Measurements from ENCODE around the gene SLC5A3. TPM values are rescaled to one million over a fixed set of nuclear protein-coding genes. Genes with fewer than 3 reads are reported as not detected.

Gene SLC5A3
- total and polyA plus RNA-seq, 8 donors, result 0.46 to 38.9 (median 13.5) TPM

GRCh38 chr21:34120867-34121266, 47.5 kb downstream of the SLC5A3 start:
- peaks cover 0 to 20% (median 12%) of the 10 kb centered on the region in 4 donors for H3K4me1 ChIP-seq
- no peak overlapping the region for H3K4me3 ChIP-seq
- no peak for DNase-seq
- peaks cover 0 to 8% (median 8%) of the 10 kb centered on the region in 4 donors for H3K36me3 ChIP-seq
- no peaks in the 10 kb centered on the region for H3K27me3 ChIP-seq
- no peak for TF ChIP-seq POLR2AphosphoS5 (IDR thresholded peaks at IDR 0.05)
- no peak for TF ChIP-seq CTCF (IDR thresholded peaks at IDR 0.05)
- TF ChIP-seq POLR2A (IDR thresholded peaks at IDR 0.05), result no peak
- TF ChIP-seq EP300 (IDR thresholded peaks at IDR 0.05), result no peak
- H3K9me3 ChIP-seq, result no peaks in the 10 kb centered on the region
- no peak overlapping the region for H3K27ac ChIP-seq
- intact Hi-C loops (cut with DNase I; ENCODE audit: low total_unique reads), result no loop called here
- 79 to 97% (median 91%) methylated on average over 2 of the region's 2 CpGs for WGBS, 5 donors

GRCh38 chr21:34122047-34122446, 48.7 kb downstream of the SLC5A3 start:
- WGBS, 5 donors, result 30 to 63% (median 40%) methylated on average over 2 of the region's 2 CpGs
- Histone ChIP-seq H3K4me3 (no peak overlapping the region), H3K4me1 (peaks cover 0 to 31% (median 18%) of the 10 kb centered on the region in 4 donors), H3K27me3 (no peaks in the 10 kb centered on the region), H3K9me3 (no peaks in the 10 kb centered on the region), H3K27ac (no peak overlapping the region), H3K36me3 (peaks cover 0 to 20% (median 18%) of the 10 kb centered on the region in 4 donors)
- peak; percentile 35 to 69 for DNase-seq
- intact Hi-C loops (cut with DNase I; ENCODE audit: low total_unique reads), result no loop called here
- TF ChIP-seq POLR2A (IDR thresholded peaks at IDR 0.05), result no peak
- TF ChIP-seq CTCF (IDR thresholded peaks at IDR 0.05), result no peak
- no peak for TF ChIP-seq POLR2AphosphoS5 (IDR thresholded peaks at IDR 0.05)
- TF ChIP-seq EP300 (IDR thresholded peaks at IDR 0.05), result no peak

Other genes starting within 250 kb of the SLC5A3 start
- 100 to 1,000 TPM in 4 of 5 donors, 10 to 100 TPM in 1; 94.7 to 382 (median 312) TPM for gene ATP5PO, start 157.8 kb upstream of the SLC5A3 start, total RNA-seq
- gene ATP5PO, start 157.8 kb upstream of the SLC5A3 start, polyA plus RNA-seq, result 100 to 1,000 TPM; 361 to 603 (median 534) TPM
- 100 to 1,000 TPM in 1 of 5 donors, 10 to 100 TPM in 4; 21.3 to 219 (median 46.8) TPM for gene MRPS6, start within 50 bp of the SLC5A3 start, total RNA-seq
- 10 to 100 TPM; 50.1 to 68.8 (median 52.5) TPM for gene MRPS6, start within 50 bp of the SLC5A3 start, polyA plus RNA-seq